Daoy (cell line): ENCODE results near the gene GMCL2. TPM values are rescaled to one million over a fixed set of nuclear protein-coding genes. Genes with fewer than 3 reads are reported as not detected.

Experiments
- DNase-seq: peaks from one replicate; pipeline ENCODE4 v3.0.0-alpha.2; 2015; ENCODE audit warnings: low read depth
- total RNA-seq: library from RNA; depleted of rRNA; stranded (reverse); fragments of >200 nt; shearing (Covaris generic); gene quantifications from 2 replicates; pipeline ENCODE4 v1.2.3, GENCODE V29; 2014

GMCL2 gene
- total RNA-seq, 1 experiment from 2014 or later: not detected

GRCh38 chr5:178222292-178222691, 35.1 kb upstream of the GMCL2 start:
- no peak for DNase-seq

- DNase-seq: no peak
Measured at GRCh38 chr5:178221853-178222252, 34.7 kb upstream of the GMCL2 start.

GRCh38 chr5:178221282-178221681, 34.1 kb upstream of the GMCL2 start:
- no peak for DNase-seq

- DNase-seq: no peak
Measured at GRCh38 chr5:178218827-178219226, 31.7 kb upstream of the GMCL2 start.

- no peak for DNase-seq
Measured at GRCh38 chr5:178218237-178218776, 31.1 kb upstream of the GMCL2 start.

- DNase-seq: no peak
Measured at GRCh38 chr5:178216779-178217178, 29.6 kb upstream of the GMCL2 start.

GRCh38 chr5:178216088-178216534, 28.9 kb upstream of the GMCL2 start:
- no peak for DNase-seq

GRCh38 chr5:178215280-178216002, 28.3 kb upstream of the GMCL2 start:
- no peak for DNase-seq

GRCh38 chr5:178214160-178214803, 27.1 kb upstream of the GMCL2 start:
- no peak for DNase-seq

GRCh38 chr5:178213748-178214151, 26.6 kb upstream of the GMCL2 start:
- DNase-seq: no peak

GRCh38 chr5:178213003-178213461, 25.9 kb upstream of the GMCL2 start:
- no peak for DNase-seq

- DNase-seq: no peak
Measured at GRCh38 chr5:178212241-178213002, 25.3 kb upstream of the GMCL2 start.

GRCh38 chr5:178211095-178212048, 24.2 kb upstream of the GMCL2 start:
- DNase-seq: no peak

- no peak for DNase-seq
Measured at GRCh38 chr5:178210686-178211085, 23.5 kb upstream of the GMCL2 start.

GRCh38 chr5:178210073-178210535, 22.9 kb upstream of the GMCL2 start:
- no peak for DNase-seq

GRCh38 chr5:178209334-178210072, 22.3 kb upstream of the GMCL2 start:
- no peak for DNase-seq

GRCh38 chr5:178208540-178209227, 21.5 kb upstream of the GMCL2 start:
- DNase-seq: no peak

GRCh38 chr5:178207917-178208280, 20.7 kb upstream of the GMCL2 start:
- DNase-seq: no peak

- DNase-seq: no peak
Measured at GRCh38 chr5:178207183-178207916, 20.2 kb upstream of the GMCL2 start.
